Neural progenitor cell (in vitro differentiated cells): ENCODE data around the gene TBXAS1.

Experiments
- EZH2 ChIP-seq: fragments of 200-600 bp; sonication (generic); IDR thresholded peaks from 2 replicates; pipeline ENCODE4 v1.6.1; 2017; ENCODE audit warnings: antibody characterized with exemption, mild to moderate bottlenecking, moderate library complexity
- TF ChIP-seq, protein P1 (sequence below): fragments of 200-600 bp; sonication (generic); IDR thresholded peaks from 2 replicates; pipeline ENCODE4 v1.5.1; 2017; ENCODE audit warnings: antibody characterized with exemption, mild to moderate bottlenecking

DNA sequence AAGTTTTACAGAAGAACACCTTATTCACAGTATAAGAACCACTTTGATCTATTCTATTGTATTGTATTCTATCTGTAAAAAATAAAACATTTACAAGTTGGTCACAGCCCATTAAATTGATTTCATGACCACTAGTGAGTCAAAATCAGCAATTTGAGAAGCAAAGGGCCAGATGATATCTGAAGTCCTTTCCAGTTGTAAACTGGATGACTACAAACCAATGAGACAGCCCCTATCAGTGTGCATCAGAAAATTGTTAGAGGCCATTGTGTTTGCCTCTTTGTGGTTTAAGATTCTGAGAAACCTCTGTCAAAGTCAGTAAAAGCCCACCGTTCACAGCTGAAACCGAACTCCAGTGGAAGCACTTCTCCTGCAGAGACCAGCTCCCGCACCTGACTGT lies 54.8 kb downstream of the TBXAS1 start:
- no peak for TF ChIP-seq EZH2
- TF ChIP-seq, protein P1, sequence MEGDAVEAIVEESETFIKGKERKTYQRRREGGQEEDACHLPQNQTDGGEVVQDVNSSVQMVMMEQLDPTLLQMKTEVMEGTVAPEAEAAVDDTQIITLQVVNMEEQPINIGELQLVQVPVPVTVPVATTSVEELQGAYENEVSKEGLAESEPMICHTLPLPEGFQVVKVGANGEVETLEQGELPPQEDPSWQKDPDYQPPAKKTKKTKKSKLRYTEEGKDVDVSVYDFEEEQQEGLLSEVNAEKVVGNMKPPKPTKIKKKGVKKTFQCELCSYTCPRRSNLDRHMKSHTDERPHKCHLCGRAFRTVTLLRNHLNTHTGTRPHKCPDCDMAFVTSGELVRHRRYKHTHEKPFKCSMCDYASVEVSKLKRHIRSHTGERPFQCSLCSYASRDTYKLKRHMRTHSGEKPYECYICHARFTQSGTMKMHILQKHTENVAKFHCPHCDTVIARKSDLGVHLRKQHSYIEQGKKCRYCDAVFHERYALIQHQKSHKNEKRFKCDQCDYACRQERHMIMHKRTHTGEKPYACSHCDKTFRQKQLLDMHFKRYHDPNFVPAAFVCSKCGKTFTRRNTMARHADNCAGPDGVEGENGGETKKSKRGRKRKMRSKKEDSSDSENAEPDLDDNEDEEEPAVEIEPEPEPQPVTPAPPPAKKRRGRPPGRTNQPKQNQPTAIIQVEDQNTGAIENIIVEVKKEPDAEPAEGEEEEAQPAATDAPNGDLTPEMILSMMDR, result no peak
